ENCODE results near the gene PAGE4.

The PAGE4 gene

DNA sequence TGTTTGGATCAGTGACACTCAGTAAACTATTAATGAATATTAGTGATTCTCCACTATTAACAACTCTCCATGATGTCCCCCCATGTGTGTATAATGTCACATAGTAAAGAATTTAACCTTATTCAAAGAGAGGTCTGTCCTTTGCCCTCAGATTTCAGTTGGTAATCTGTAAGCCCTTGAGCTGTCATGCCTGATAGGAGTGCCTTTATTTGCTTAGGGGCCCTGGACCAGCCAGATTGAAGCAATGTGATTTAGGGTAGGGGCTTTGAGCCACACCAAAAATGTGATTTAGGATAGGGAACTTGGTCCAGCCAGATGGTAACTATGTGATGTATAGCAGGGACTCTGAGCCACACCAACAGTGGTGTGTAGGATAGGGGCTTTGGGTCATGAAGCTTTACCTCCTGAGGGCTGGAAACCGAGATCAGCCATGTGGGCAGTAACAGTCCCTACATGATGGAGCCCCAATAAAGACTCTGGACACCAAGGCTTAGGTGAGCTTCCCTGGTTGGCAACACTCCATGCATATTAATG, 44.3 kb upstream of the PAGE4 start (continued):
- TF ChIP-seq, protein P1, sequence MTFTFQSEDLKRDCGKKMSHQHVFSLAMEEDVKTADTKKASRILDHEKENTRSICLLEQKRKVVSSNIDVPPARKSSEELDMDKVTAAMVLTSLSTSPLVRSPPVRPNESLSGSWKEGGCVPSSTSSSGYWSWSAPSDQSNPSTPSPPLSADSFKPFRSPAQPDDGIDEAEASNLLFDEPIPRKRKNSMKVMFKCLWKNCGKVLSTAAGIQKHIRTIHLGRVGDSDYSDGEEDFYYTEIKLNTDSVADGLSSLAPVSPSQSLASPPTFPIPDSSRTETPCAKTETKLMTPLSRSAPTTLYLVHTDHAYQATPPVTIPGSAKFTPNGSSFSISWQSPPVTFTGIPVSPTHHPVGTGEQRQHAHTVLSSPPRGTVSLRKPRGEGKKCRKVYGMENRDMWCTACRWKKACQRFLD (tag by site-specific recombination; IDR thresholded peaks at IDR 0.05) = no peak
- no peak for TF ChIP-seq ZBTB21 (tag by site-specific recombination; IDR thresholded peaks at IDR 0.05)
- TF ChIP-seq ZNF248 (tag by site-specific recombination; IDR thresholded peaks at IDR 0.05) = no peak
- no peak for TF ChIP-seq ZNF645 (tag by site-specific recombination; IDR thresholded peaks at IDR 0.05)
- TF ChIP-seq ZNF112 (tag by site-specific recombination; IDR thresholded peaks at IDR 0.05) = no peak
- no peak for TF ChIP-seq ZBTB20 (tag by site-specific recombination; IDR thresholded peaks at IDR 0.05)
- no peak for TF ChIP-seq MEIS1 (CRISPR knock-in tag; IDR thresholded peaks at IDR 0.05; ENCODE audit: borderline replicate concordance)
- TF ChIP-seq ZNF544 (tag by site-specific recombination; IDR thresholded peaks at IDR 0.05) = no peak

DNA sequence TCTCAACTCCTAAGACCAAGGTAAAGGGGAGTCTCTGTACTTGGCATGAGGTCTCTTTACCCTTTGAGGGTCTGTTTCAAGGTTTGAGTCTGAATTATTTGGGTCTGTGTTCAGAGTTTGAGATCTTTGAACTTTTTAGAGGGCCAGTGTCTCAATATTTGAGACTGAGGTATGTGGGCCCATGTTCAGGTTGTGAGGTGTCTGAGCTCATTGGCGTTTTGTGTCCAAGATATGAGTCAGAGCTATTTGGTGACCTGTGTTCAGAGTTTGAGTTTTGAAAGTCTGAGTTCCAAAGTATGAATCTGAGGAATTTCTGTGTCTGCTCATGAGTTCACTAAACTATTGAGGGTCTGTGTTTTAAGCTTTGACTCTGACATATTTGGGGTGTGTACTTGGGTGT, 36.7 kb upstream of the PAGE4 start:
- CTCF ChIA-PET = interaction anchor here (0.6 kb wide), 1 partner anchor 831 kb away, joined by 3 read pairs; no protein-coding TSS in a partner anchor
- H3K4me1 ChIP-seq (ENCODE audit: control insufficient read depth, insufficient read depth, low read length) = no peaks in the 10 kb centered on the region
- no peaks in the 10 kb centered on the region; the same call in 1 of the 2 replicates for H3K9me3 ChIP-seq (ENCODE audit: control insufficient read depth, insufficient read depth, low read depth, low read length)
- POLR2A ChIA-PET = no interaction called here
- H3K4me3 ChIP-seq (ENCODE audit: low read depth, low read length) = no peak overlapping the region
- TF ChIP-seq, protein P2, sequence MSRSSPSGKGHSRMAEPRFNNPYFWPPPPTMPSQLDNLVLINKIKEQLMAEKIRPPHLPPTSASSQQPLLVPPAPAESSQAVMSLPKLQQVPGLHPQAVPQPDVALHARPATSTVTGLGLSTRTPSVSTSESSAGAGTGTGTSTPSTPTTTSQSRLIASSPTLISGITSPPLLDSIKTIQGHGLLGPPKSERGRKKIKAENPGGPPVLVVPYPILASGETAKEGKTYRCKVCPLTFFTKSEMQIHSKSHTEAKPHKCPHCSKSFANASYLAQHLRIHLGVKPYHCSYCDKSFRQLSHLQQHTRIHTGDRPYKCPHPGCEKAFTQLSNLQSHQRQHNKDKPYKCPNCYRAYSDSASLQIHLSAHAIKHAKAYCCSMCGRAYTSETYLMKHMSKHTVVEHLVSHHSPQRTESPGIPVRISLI (tag by site-specific recombination; IDR thresholded peaks at IDR 0.05) = no peak
- TF ChIP-seq HOXC10 (CRISPR knock-in tag; IDR thresholded peaks at IDR 0.05) = no peak
- TF ChIP-seq, protein P3, sequence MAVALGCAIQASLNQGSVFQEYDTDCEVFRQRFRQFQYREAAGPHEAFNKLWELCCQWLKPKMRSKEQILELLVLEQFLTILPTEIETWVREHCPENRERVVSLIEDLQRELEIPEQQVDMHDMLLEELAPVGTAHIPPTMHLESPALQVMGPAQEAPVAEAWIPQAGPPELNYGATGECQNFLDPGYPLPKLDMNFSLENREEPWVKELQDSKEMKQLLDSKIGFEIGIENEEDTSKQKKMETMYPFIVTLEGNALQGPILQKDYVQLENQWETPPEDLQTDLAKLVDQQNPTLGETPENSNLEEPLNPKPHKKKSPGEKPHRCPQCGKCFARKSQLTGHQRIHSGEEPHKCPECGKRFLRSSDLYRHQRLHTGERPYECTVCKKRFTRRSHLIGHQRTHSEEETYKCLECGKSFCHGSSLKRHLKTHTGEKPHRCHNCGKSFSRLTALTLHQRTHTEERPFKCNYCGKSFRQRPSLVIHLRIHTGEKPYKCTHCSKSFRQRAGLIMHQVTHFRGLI (tag by site-specific recombination; IDR thresholded peaks at IDR 0.05) = no peak
- H3K27ac ChIP-seq (ENCODE audit: extremely low read depth, low read depth, low read length) = no peak overlapping the region
- H3K36me3 ChIP-seq (ENCODE audit: control insufficient read depth in 2 of 2, insufficient read depth in 1 of 2, low read length in 2 of 2) = no peaks in the 10 kb centered on the region

DNA sequence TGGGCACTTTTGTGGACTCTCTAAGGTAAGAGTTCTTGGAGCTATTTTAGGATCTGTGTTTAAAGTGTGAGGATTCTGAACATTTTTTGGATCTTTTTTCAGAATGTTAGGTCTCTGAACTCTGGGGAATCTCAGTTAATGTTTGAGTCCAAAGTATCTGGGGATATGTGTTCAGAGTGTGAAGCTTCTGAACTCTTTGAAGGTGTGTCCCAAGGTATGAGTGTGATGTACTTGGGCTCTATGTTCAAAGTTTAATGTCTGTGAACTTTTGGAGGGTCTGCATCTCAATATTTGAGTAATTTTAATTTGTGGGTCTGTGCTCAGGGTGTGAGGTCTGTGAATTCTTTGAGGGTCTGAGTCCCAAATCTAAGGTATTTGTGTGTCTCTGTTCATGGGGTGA, 35.4 kb upstream of the PAGE4 start:
- ChIA-PET POLR2A (no interaction called here), CTCF (no interaction called here)
- no peaks in the 10 kb centered on the region for H3K4me1 ChIP-seq (ENCODE audit: control insufficient read depth, insufficient read depth, low read length)
- no peaks in the 10 kb centered on the region; the same call in 1 of the 2 replicates for H3K9me3 ChIP-seq (ENCODE audit: control insufficient read depth, insufficient read depth, low read depth, low read length)
- no peak overlapping the region for H3K4me3 ChIP-seq (ENCODE audit: low read depth, low read length)
- no peaks in the 10 kb centered on the region for H3K36me3 ChIP-seq (ENCODE audit: control insufficient read depth in 2 of 2, insufficient read depth in 1 of 2, low read length in 2 of 2)
- no peak for TF ChIP-seq KLF17 (tag by site-specific recombination; IDR thresholded peaks at IDR 0.05)
- no peak overlapping the region for H3K27ac ChIP-seq (ENCODE audit: extremely low read depth, low read depth, low read length)

DNA sequence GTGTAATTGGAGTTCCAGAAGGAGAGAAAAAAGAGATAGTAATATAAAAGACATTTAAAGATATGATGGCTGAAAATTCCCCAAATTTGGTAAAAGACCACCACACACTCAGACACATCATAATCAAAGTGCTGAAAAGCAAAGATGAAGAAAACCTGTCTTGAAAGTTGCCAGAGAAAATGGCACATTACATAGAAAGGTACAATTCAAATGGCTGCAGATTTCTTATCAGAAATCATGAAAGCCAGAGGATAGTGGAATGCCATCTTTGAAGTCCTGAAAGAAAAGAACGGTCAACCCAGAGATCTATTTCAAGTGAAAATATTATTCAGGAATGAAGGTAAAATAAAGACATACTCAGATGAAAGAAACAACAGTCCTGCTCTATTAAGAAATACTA, 29.3 kb upstream of the PAGE4 start:
- ChIA-PET POLR2A (no interaction called here), CTCF (no interaction called here)
- Histone ChIP-seq H3K27ac (ENCODE audit: extremely low read depth, low read depth, low read length) (no peak overlapping the region), H3K36me3 (ENCODE audit: control insufficient read depth in 2 of 2, insufficient read depth in 1 of 2, low read length in 2 of 2) (no peaks in the 10 kb centered on the region), H3K4me3 (ENCODE audit: low read depth, low read length) (no peak overlapping the region), H3K4me1 (ENCODE audit: control insufficient read depth, insufficient read depth, low read length) (no peaks in the 10 kb centered on the region), H3K9me3 (ENCODE audit: control insufficient read depth, insufficient read depth, low read depth, low read length) (no peaks in the 10 kb centered on the region; the same call in 1 of the 2 replicates)
- TF ChIP-seq ZNF302 (tag by site-specific recombination; IDR thresholded peaks at IDR 0.05; ENCODE audit: low read depth) (no peak), ZNF776 (tag by site-specific recombination; IDR thresholded peaks at IDR 0.05; ENCODE audit: borderline replicate concordance) (no peak), INSM2 (tag by site-specific recombination; IDR thresholded peaks at IDR 0.05) (no peak), ZBTB20 (tag by site-specific recombination; IDR thresholded peaks at IDR 0.05) (no peak)
- TF ChIP-seq, protein P4, sequence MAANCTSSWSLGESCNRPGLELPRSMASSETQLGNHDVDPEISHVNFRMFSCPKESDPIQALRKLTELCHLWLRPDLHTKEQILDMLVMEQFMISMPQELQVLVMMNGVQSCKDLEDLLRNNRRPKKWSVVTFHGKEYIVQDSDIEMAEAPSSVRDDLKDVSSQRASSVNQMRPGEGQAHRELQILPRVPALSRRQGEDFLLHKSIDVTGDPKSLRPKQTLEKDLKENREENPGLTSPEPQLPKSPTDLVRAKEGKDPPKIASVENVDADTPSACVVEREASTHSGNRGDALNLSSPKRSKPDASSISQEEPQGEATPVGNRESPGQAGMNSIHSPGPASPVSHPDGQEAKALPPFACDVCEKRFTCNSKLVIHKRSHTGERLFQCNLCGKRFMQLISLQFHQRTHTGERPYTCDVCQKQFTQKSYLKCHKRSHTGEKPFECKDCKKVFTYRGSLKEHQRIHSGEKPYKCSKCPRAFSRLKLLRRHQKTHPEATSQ (tag by site-specific recombination; IDR thresholded peaks at IDR 0.05) = no peak

All from HEK293 (cell line).